WTC11 (cell line): Measurements from ENCODE around the gene TAF4. TPM values are rescaled to one million over a fixed set of nuclear protein-coding genes. Genes with fewer than 3 reads are reported as not detected.

Experiments used
- ARID4B ChIP-seq: sonication (generic); formaldehyde crosslinking; IDR thresholded peaks from 2 replicates; pipeline ENCODE4 v1.8.0; 2023; ENCODE audit warnings: missing genetic modification reagents, mild to moderate bottlenecking, borderline replicate concordance
- ATF6 ChIP-seq: sonication (generic); formaldehyde crosslinking; IDR thresholded peaks from 2 replicates; pipeline ENCODE4 v1.8.1; 2023; ENCODE audit warnings: mild to moderate bottlenecking, missing genetic modification reagents
- CREM ChIP-seq: sonication (generic); formaldehyde crosslinking; IDR thresholded peaks from 2 replicates; pipeline ENCODE4 v1.8.1; 2022; ENCODE audit warnings: mild to moderate bottlenecking, missing genetic modification reagents, moderate library complexity
- EMX1 ChIP-seq: fragments of 250-450 bp; sonication (Bioruptor Pico); IDR thresholded peaks from 2 replicates; pipeline ENCODE4 v1.8.0; 2021; ENCODE audit warnings: mild to moderate bottlenecking
- FOXP1 ChIP-seq: sonication (generic); formaldehyde crosslinking; IDR thresholded peaks from 2 replicates; pipeline ENCODE4 v1.8.0; 2022; ENCODE audit warnings: missing genetic modification reagents, mild to moderate bottlenecking, moderate library complexity, borderline replicate concordance
- GRHL2 ChIP-seq: fragments of 250-450 bp; sonication (Bioruptor Pico); IDR thresholded peaks from 2 replicates; pipeline ENCODE4 v1.8.0; 2022; ENCODE audit warnings: mild to moderate bottlenecking, moderate library complexity; ENCODE audit not compliant: insufficient replicate concordance, severe bottlenecking
- HMGA2 ChIP-seq: fragments of 250-450 bp; sonication (Bioruptor Pico); IDR thresholded peaks from 2 replicates; pipeline ENCODE4 v1.4.0; 2021; ENCODE audit warnings: mild to moderate bottlenecking, moderate library complexity
- JAZF1 ChIP-seq: fragments of 250-450 bp; sonication (Bioruptor Pico); IDR thresholded peaks from 2 replicates; pipeline ENCODE4 v1.9.0; 2021; ENCODE audit warnings: moderate library complexity, mild to moderate bottlenecking, inconsistent platforms
- NR2C2 ChIP-seq: sonication (generic); formaldehyde crosslinking; IDR thresholded peaks from 2 replicates; pipeline ENCODE4 v1.8.0; 2022; ENCODE audit warnings: mild to moderate bottlenecking, missing genetic modification reagents
- PRDM15 ChIP-seq: sonication (generic); formaldehyde crosslinking; IDR thresholded peaks from 2 replicates; pipeline ENCODE4 v1.8.0; 2022; ENCODE audit warnings: missing genetic modification reagents
- RORB ChIP-seq: fragments of 250-450 bp; sonication (Bioruptor Pico); IDR thresholded peaks from 2 replicates; pipeline ENCODE4 v1.9.0; 2021; ENCODE audit warnings: mild to moderate bottlenecking
- SMAD3 ChIP-seq: sonication (generic); formaldehyde crosslinking; IDR thresholded peaks from 2 replicates; pipeline ENCODE4 v1.8.0; 2022; ENCODE audit warnings: missing genetic modification reagents, mild to moderate bottlenecking, borderline replicate concordance
- USF2 ChIP-seq: sonication (generic); formaldehyde crosslinking; IDR thresholded peaks from 2 replicates; pipeline ENCODE4 v1.8.1; 2023; ENCODE audit warnings: mild to moderate bottlenecking, missing genetic modification reagents, moderate library complexity
- ZNF121 ChIP-seq: sonication (generic); formaldehyde crosslinking; IDR thresholded peaks from 2 replicates; pipeline ENCODE4 v1.8.0; 2023; ENCODE audit warnings: missing genetic modification reagents
- ZNF317 ChIP-seq: sonication (generic); formaldehyde crosslinking; IDR thresholded peaks from 2 replicates; pipeline ENCODE4 v1.8.1; 2023; ENCODE audit warnings: low read depth, mild to moderate bottlenecking, moderate library complexity, missing genetic modification reagents, borderline replicate concordance
- ZNF671 ChIP-seq: fragments of 250-450 bp; sonication (Bioruptor Pico); IDR thresholded peaks from 2 replicates; pipeline ENCODE4 v1.8.0; 2021; ENCODE audit warnings: mild to moderate bottlenecking
- total RNA-seq: library from RNA; stranded (reverse); gene quantifications from 3 replicates; pipeline ENCODE4 v1.2.3, GENCODE V29; 2021
- TF ChIP-seq, protein P1 (sequence below): sonication (generic); formaldehyde crosslinking; IDR thresholded peaks from 2 replicates; pipeline ENCODE4 v1.8.1; 2023; ENCODE audit warnings: mild to moderate bottlenecking, missing genetic modification reagents, borderline replicate concordance
- TF ChIP-seq, protein P2 (sequence below): sonication (generic); formaldehyde crosslinking; IDR thresholded peaks from 2 replicates; pipeline ENCODE4 v1.8.0; 2022; ENCODE audit warnings: mild to moderate bottlenecking, missing genetic modification reagents
- TF ChIP-seq, protein P3 (sequence below): sonication (generic); formaldehyde crosslinking; IDR thresholded peaks from 2 replicates; pipeline ENCODE4 v1.8.1; 2022; ENCODE audit warnings: mild to moderate bottlenecking, moderate library complexity, missing genetic modification reagents

TAF4 gene
- total RNA-seq, 1 experiment from 2014 or later, result 34.4 TPM

DNA sequence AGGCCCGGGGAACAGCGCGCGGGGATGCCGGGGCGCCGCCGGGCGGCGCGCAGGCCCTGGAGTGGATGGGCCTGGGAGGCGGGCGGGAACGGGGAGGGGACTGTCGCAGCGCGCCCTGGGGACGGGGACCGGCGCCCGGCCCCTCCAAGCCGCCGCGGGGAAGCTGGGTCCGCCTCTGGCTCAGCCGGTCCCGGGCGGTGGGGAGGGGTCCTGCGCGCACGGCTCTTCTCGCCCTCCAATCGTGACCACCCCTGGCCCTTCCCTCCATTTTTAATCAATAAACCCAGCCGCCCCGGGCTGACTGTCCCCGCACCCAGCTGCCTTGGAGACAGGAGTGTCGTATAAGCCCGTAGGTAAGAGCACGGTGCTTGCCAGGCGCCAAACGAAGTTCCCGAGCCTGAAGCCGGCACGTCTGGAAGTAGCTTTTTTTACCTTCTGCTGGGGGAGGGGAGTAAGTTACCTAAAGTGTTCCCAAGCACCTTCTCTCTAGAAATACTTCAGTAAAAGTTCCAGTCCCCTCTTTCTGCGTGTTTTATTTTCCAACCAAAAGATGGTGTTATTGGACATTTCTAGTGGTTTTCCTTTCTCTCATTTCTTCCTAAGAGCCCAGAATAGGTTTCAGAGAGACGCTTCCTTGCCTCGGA lies 780 bp upstream of the TAF4 start (continued):
- no peak for TF ChIP-seq JAZF1 (CRISPR knock-in tag)
- no peak for TF ChIP-seq ARID4B (CRISPR knock-in tag)
- TF ChIP-seq FOXP1, result 0 out of 2 replicates have a peak, but pooled peaks have one; percentile 6
- no peak for TF ChIP-seq HMGA2 (CRISPR knock-in tag)
- no peak for TF ChIP-seq ZNF121 (CRISPR knock-in tag)
- TF ChIP-seq, protein P1, sequence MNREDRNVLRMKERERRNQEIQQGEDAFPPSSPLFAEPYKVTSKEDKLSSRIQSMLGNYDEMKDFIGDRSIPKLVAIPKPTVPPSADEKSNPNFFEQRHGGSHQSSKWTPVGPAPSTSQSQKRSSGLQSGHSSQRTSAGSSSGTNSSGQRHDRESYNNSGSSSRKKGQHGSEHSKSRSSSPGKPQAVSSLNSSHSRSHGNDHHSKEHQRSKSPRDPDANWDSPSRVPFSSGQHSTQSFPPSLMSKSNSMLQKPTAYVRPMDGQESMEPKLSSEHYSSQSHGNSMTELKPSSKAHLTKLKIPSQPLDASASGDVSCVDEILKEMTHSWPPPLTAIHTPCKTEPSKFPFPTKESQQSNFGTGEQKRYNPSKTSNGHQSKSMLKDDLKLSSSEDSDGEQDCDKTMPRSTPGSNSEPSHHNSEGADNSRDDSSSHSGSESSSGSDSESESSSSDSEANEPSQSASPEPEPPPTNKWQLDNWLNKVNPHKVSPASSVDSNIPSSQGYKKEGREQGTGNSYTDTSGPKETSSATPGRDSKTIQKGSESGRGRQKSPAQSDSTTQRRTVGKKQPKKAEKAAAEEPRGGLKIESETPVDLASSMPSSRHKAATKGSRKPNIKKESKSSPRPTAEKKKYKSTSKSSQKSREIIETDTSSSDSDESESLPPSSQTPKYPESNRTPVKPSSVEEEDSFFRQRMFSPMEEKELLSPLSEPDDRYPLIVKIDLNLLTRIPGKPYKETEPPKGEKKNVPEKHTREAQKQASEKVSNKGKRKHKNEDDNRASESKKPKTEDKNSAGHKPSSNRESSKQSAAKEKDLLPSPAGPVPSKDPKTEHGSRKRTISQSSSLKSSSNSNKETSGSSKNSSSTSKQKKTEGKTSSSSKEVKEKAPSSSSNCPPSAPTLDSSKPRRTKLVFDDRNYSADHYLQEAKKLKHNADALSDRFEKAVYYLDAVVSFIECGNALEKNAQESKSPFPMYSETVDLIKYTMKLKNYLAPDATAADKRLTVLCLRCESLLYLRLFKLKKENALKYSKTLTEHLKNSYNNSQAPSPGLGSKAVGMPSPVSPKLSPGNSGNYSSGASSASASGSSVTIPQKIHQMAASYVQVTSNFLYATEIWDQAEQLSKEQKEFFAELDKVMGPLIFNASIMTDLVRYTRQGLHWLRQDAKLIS, result no peak
- TF ChIP-seq, protein P2, sequence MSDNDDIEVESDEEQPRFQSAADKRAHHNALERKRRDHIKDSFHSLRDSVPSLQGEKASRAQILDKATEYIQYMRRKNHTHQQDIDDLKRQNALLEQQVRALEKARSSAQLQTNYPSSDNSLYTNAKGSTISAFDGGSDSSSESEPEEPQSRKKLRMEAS (CRISPR knock-in tag), result 0 out of 2 replicates have a peak, but pooled peaks have one; percentile 39
- TF ChIP-seq PRDM15 (CRISPR knock-in tag), result no peak
- no peak for TF ChIP-seq CREM (CRISPR knock-in tag)
- TF ChIP-seq GRHL2 (CRISPR knock-in tag), result no peak
- peak; percentile 65; the same call in 1 of the 2 replicates for TF ChIP-seq RORB (CRISPR knock-in tag)
- TF ChIP-seq ATF6 (CRISPR knock-in tag), result no peak
- TF ChIP-seq ZNF671 (CRISPR knock-in tag), result no peak
- 0 out of 2 replicates have a peak, but pooled peaks have one; percentile 5 for TF ChIP-seq EMX1 (CRISPR knock-in tag)
- TF ChIP-seq, protein P3, sequence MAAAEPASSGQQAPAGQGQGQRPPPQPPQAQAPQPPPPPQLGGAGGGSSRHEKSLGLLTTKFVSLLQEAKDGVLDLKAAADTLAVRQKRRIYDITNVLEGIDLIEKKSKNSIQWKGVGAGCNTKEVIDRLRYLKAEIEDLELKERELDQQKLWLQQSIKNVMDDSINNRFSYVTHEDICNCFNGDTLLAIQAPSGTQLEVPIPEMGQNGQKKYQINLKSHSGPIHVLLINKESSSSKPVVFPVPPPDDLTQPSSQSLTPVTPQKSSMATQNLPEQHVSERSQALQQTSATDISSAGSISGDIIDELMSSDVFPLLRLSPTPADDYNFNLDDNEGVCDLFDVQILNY (CRISPR knock-in tag), result no peak
- 0 out of 2 replicates have a peak, but pooled peaks have one; percentile 23 for TF ChIP-seq NR2C2 (CRISPR knock-in tag)
- no peak for TF ChIP-seq USF2 (CRISPR knock-in tag)
- no peak for TF ChIP-seq ZNF317 (CRISPR knock-in tag)
- TF ChIP-seq SMAD3 (CRISPR knock-in tag), result no peak
